Left forelimb (tissue), 1 donor: ENCODE measurements around the gene NRG2.

Experiments used
- DNase-seq: peaks from one replicate; pipeline ENCODE4 v3.0.0-alpha.2; 2018; ENCODE audit warnings: low spot score

The NRG2 gene

DNA sequence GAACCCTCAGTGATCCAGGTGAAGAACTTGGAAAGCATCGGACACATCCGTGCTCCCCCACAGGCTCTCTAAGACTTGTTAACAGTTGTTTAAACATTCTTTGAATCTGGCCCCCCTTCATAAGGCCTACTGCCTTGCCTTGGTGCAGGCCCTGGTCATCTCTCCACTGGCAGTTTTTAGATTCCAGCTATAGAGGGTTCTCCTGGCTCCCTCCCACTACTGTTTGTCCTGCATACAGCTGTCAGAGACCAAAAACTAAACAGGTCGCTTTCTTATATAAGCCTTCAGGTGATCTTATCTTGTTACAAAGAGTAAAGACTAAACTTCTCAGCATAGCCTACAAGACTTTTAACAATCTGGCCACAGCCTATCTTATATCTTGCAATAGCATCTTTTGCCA, 32.3 kb downstream of the NRG2 start:
- DNase-seq = no peak

DNA sequence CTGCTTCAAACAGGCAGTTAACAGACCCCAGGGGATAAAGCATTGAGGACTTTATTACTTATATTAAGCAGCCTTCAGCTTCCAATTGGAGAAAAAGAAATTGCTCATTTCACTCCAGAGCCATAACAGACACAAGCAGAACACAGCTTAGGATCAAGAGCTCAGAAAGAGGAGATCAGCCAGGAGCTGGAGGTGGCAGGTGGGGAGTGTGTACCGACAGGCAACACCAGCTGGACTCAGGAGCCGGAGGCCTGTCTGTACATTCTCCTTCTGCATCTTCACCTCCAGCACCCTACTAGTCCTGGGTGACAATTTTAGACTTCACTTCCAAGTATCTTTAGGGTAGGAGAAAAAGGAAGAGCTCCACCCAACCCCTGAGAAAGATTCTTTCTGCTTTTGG, 35.8 kb downstream of the NRG2 start:
- no peak for DNase-seq

DNA sequence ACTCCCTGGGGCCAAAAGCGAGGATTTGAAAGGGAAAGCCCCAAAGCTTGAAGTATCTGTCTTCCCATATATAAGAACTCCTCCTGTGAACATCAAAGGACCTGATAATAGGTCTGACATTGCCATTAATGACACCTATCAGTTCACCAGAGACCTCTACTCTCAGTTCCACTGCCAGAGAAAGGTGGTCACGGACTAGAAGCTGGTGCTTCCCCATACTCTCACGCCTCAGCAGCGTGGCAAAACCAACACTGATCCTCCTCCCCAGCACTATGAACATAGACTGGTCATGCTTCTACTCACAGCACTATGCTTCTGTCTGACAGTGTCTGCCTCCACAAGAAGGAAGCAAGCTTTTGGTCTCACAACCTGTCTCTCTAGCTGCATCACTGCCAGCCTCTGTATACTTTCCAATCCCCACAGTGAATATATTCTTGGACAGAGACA, 37.9 kb downstream of the NRG2 start:
- no peak for DNase-seq

DNA sequence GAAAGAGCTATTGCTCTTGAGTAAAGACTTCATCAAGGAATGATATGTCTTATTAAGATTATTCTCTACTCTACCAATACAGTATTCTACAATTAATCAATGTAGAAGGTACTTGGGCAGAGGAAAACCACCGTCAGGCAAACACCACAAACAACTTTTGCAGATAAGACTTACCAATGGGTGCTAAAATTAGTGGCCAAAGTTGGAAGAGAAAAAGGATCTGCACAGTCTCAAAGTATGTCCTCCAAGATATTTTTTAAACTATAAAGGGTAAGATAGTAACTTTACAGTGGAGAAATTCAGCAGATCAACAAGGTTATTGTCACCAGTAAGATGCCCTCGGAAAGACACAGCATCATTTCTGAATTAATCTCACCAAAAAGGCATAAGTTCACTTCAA, 38.9 kb downstream of the NRG2 start:
- DNase-seq = no peak

DNA sequence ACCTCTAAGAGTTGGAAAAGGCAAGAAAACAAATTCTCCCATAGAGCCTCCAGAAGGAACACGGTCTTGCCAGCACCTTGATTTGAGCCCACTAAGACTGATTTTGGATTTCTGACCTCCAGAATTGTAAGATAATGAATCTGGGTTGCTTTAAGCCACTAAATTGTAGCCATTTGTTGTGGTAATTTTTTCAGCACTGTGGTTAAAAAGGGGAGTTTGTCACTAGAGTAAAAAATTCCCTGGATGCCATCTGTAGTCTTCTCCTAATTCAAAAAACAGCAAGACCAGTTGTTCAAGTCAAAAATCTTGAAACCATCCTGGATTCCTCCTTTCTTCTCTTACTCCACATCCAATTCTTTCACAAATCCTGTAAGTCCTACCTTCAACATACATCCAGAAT, 39.6 kb downstream of the NRG2 start:
- no peak for DNase-seq

DNA sequence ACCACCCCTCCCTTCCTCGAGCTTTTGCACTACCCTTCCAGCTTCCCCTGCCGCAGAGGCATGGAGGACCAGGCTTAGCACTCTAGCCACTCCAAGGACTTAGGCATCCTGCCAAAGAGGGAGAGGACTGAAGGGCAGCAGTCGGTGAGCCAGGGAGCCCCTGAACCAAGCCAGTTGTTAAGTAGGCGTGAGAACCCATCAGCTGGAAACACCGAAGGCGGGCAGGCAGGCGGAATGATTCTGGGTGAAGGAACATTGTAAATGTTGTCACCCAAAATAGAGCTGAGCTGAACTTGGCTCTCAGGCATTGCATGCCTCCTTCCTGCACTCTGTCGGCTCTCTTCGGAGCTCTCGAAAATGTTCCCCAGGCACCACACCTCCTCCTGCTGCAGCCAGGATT, 42.8 kb downstream of the NRG2 start:
- no peak for DNase-seq

DNA sequence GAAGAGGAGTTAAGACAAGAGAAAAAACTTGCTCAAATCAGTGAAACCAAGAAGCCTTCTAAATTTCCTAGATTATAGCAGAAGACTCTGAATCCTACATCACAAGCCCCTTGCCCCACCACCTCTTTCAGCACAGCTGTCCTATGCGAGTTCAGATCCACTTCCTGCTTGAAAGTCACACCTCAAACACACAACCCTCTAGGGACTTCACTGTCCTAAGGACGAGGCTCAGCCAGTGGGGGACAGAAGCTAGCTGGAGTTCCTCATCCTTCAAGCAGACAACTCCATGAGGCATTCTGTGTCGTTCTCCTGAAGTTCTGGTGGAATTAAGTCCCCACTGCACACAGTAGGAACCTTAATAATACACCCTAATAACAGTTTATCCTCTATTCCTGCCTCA, 44.3 kb downstream of the NRG2 start:
- no peak for DNase-seq

DNA sequence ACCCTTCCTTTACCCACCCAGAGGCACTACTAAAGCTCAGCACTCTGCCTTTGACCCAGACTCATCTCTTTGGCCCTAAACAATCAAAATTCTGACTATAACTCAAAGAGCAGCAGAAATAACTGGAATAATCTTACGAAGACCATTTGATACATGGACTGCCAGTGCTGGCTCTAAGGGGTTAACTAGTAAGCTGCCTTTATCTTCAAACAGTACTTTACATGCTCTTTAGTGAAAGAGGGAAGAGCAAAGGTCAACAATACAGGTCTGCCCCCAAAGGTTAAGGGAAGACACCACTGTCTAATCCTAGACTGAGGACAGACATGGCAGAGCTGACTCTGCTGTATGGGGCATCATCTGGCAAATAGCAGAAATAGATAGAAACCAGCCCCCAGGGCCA, 45.8 kb downstream of the NRG2 start:
- no peak for DNase-seq

DNA sequence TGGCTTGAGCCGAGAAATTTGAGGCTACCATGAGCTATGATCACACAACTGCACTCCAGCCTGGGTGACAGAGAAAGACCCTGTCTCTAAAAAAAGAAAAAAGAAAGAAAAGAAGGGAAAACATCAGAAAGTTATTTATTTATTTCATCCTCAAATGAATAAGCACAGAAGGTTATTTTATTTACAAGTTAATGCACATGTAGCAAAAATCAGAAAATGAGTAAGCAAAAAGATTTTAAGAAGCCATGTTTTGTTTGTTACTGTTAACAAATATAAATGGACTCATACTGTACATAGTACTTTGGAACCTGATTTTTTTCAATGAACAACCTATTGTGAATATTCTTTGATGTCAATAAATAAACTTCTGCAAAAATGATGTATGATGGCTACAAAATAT, 47.2 kb downstream of the NRG2 start:
- no peak for DNase-seq

DNA sequence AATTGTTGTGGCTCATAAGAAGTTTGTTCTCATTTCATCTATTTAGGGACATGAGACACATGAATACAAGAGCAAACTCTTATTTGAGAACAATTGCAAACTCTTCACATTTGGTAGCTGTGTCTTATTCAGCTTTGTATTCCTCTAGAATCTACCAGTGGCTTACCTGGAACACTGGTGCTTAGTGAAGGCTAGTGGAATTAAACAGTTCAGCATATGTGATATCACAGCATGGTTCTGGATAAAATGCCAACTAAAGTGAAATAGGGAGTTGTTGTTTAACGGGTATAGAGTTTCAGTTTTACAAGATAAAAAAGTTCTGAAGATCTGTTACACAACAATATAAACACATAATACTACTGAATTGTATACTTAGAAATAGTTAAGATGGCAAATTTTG, 48.9 kb downstream of the NRG2 start:
- DNase-seq = no peak

DNA sequence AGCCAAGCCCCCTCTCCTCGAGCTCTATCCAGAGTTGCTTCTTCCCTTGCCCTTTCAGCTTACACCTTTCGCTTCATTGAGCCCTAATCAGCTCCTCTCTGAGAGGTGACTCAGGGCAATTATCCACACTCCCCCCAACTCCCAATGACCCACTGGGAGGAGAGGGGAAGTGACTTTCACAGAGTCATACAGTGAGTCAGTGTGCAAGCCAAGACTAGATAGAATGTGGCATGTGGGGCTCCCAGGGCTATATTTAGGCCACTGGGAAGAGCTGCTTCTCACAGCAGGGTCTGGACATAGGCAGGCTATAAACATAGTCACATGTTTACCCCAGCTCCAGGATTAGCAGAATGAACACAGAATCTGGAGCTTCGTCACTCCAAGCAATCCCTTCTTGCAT, 57.4 kb downstream of the NRG2 start:
- no peak for DNase-seq

DNA sequence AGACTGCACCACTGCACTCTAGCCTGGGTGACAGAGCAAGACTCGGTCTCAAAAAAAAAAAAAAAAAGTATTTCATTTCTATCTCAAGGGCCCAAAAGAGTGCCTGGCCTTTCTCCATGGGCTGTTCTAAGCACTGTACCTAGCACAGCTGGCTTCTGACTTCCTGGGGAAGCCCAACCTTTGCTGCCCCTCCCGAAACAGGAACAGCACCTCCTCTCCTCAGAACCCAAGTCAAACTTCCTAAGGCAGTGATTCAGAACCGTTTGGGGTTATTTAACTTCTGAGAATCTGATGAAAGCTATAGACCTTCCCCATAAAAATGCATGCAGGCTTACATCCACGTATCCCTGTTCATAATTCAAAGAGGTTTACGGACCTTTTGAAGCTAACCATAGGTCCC, 57.8 kb downstream of the NRG2 start:
- no peak for DNase-seq

DNA sequence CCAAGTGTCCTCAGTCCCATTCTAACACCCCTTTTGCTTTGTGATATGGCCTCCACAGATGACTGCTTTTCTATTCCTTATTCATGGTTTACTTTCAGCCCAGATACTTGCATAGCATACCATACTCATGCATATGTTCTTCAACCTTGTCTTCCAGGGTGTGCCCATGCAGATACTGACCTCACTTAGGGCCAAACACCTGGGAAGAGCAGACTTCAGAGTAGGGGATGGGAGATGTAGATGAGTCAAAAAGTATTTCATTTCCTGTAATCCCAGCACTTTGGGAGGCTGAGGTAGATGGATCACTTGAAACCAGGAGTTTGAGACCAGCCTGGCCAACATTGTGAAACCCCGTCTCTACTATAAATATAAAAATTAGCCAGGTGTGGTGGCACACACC, 58.3 kb downstream of the NRG2 start:
- no peak for DNase-seq

DNA sequence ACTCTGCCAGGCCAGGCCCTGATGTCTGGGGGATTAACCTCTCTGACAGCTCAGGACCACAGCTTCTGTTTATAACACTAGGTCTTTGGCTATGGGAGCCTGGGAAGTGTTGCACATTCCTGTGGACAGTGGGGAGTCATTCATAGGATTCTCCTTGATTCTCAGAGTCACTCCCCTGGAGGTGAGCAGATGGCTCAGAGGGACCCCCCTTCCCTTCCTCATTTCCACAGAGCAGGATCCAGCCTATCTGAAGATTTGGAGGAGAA, 60.2 kb downstream of the NRG2 start:
- DNase-seq = no peak

DNA sequence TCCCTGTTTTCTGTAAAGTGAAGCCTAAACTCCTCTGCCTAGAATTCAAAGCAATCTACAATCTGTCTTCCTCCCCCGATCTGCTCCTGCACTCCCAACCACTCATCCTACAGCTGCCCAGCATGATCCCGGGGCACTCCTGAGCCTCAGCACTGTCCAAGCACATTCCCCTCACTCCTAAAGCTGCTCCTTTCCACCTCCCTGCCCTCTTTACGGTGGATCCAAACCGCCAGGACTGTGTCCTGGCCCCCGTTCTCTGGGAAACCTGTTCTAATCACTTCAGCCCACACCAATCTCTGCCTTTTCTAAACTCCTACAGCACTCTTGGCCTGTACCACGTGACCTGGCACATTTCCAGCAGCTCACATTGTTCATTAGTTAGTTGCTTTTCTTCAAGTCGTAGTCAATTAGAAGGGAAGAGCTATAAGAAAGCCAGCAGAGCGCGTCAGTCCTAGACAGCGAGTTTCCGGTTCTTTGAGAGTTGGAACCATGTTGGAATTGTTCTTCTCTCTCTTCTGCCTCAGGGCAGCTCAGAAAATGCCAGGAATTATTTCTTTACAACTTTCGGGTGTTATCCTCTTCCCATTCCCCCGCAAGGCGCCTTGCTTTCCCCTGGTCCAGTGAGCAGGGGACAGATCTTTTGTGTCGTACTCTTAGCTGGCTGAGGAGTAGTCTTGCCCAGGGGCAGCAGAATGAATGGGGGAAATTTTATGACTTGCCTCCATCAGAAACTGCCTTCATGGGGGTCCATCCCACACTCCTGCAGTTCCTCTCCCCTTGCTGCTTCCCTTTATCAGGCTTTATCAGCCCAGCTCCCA, 60.7 kb downstream of the NRG2 start:
- no peak for DNase-seq

DNA sequence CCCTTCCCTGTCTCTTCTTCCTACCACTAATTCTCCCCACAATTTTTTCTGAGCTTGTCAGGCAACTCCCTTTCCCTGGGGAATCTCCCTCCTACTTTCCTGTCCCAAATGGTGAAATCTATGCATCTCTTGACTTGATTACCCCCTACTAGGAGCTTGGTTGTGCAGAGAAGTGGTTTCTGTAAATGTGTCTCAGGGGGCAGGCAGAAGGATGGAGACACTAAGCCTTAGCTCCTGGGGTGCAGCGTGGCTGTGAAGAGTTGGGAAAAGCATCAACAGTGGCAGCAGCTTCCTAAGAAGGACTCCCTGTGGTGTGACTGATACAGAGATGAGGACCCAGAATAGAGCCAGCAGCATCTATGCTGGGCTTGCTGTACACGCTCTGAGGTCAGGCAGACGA, 62.3 kb downstream of the NRG2 start:
- DNase-seq = no peak

DNA sequence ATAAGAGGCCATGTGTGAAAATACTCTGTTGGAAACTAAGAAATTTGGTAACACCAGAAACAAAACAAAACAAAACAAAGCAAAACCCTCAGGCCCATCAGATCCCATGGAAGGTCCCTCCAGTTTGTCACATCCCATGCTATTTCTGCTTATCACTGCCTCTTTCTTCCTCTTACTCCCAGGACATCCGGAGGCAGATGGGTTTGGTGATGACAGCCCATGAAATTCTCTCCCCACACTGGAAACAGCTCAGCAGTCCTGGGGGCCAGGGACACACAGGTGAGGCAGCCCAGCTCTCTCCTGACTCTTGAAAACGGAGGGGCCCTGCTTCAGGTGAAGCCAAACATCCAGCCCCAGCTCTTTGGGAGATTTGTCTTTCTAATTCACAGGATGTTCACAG, 63.2 kb downstream of the NRG2 start:
- DNase-seq = no peak

DNA sequence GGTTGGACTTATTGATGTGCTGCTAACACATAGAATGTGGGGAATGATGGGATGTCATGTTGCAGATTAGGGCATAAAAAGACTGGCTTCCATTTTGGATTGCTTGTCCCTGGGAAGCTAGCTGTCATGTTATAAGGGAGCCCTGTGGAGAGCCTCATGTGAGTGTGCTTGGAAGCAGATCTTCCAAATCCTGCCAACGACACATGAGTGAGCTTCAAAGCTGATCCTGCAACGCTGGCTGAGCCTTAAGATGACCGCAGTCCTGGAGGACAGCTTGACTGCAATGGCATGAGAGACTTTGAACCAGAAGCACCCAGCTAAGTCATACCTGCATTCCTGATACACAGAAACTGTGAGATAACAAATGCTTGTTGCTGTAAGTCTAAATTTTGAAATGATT, 63.6 kb downstream of the NRG2 start:
- DNase-seq = no peak

DNA sequence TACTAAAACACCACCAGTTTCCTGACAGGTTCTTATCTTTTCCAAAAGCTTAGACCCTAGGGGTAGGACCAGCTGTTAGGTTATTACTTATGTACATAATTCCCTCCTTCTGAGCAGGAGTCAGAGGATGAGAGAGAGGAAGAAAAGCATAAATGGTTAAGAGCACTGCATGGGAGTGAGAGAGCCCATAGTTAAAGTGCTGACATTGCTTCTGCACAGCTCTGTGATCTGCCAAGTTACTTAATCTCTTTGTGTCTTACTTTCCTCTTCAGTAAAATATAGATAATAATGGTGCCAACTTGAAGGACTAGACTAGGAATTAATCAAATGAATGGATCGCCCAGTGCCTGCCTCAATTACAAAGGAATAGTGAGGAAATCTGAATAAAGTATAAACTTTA, 66.4 kb downstream of the NRG2 start:
- no peak for DNase-seq

DNA sequence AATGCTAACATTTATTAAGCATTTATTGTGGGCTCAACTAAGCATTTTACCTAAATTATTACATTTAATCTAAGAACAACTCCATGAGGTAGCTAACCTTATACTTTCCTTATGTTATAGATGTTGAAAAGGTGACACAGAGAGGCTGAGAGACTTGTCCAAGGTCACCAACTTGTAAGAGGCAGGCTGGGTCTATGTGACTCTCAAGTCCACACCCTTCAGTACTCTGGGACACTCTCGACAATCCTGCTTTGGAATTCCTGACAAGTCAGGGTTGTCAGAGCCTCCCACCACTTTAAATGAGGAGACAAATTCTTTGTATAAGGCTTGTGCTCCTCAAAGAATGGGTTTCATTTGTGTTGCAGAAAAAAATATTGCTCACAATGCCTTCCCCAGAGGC, 67.2 kb downstream of the NRG2 start:
- no peak for DNase-seq

DNA sequence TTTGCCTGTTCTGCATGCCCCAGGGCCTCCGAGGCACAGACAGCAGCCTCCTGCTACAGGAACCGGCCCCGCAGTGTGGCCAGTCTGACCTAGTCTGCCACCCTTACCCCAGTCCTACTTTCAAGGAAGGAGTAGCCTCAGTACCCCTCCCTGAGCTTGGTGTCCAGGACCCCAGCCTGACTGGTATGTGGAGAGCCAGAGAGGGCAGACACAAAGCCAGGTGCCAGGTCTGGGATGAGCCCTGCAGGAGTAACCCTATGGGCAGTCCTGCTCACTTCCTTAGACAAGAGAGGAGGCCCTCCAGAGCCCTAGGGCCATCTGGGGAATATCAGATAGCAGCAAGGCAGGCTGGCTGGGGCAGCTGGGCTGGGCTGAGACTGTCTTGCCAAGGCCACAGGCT, 67.8 kb downstream of the NRG2 start:
- DNase-seq = no peak

DNA sequence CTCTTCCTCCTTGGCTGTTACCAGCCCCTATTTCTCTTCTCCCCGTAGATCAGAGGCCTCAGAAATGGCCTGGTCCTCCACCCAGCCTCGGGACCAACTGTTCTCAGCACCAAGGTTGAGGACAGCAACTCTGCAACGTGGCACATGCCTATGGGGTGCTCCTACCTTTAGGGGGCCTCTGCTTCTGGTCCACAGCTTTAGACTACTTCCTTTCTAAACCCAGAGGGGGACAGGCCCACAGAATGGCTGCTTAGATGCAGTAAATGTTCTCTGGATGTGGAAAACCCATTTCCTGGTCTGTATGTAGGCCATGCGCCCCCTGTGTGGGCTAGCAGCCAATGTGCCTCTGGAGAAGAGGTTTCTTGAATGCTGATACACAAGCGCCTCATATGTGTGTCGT, 68.4 kb downstream of the NRG2 start:
- DNase-seq = no peak

DNA sequence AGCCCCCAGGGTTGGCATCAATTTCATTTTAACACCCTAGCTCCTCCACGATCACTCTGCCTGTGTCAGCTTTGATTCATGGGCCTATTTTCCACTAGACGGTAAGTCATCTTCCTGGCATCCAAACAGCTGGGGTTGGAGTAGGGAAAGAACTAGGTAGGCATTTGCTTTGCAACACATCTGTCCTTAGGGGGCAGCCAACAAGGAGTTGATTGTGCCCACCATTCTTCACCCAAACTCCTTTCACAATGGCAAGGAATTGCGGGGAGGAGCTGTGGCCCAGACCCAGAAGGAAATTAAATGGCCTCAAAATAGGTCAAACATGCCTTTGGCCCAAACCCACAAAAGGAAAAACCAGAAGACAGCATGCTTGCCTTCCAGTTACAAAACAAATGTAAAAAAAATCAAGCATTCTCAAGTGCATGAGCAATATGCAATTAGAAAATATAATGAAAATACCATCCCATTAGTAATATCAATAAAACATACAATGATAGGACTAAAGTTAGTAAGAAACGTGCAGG, 71.8 kb downstream of the NRG2 start:
- no peak for DNase-seq

DNA sequence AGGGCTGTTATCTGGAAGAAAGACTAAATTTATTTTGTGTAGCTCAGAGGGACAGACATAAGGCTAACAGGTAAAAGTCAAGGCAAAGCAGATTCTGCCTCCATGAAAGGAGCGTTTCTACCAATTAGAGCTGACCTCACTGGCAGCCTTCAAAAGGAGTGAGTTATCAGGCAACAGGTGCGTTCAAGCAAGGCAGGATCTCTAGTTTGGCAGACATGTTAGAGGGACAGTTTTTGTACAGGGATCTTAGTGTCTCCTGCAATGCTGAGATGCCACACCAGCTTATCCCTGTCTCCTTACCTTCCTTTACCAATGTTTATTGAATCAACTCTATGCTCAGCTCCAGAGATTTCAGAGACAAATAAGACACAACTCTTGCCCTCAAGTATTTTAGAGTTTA, 73.8 kb downstream of the NRG2 start:
- no peak for DNase-seq
